ENCODE results near the gene FAM149B1. TPM values are rescaled to one million over a fixed set of nuclear protein-coding genes. Genes with fewer than 3 reads are reported as not detected.

Gene FAM149B1
- polyA plus RNA-seq, 1 experiment: 42.9 TPM

DNA sequence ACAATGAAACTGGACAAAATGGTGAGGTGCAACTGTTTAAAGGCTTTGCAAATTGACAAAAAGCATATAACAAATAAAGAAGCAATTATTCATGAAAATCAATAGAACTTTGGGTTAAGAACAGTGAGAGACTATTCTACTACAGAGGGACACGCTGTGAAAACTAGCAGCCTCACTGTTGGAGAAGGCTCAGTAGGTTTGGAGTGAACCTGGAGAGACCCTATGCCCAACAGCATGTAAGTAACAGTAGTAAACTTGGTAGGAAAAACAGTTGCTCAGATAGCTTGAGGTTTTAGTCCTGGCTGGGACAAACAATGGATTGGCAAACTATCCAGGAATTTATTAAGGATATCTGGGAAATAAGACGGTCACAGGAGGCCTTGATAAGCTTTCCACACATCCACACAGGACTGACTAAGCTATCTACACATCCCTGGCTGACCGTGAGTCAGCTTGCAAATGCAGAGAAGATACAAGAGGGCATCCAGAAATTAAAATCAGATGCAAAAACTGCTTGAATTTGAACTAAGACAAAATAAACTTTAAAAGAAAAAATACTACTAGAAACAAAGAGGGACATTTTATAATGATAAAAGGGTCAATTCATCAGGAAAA, 15.9 kb downstream of the FAM149B1 start:
- ChIA-PET POLR2A (no interaction called here), CTCF (interaction anchor here (1.2 kb wide), 1 partner anchor 24 kb away, joined by 3 read pairs; no protein-coding TSS in a partner anchor)
- Histone ChIP-seq H3K27ac (ENCODE audit: low read depth, low read length) (no peak overlapping the region), H3K4me3 (ENCODE audit: low read depth, low read length) (no peak overlapping the region), H3K27me3 (ENCODE audit: control insufficient read depth, insufficient read depth, low read length) (no peaks in the 10 kb centered on the region), H3K9me3 (ENCODE audit: control insufficient read depth, insufficient read depth, low read length) (no peaks in the 10 kb centered on the region)
- no peak for TF ChIP-seq CTCF (IDR thresholded peaks at IDR 0.05; ENCODE audit: low read depth, low read length)
- no peak for DNase-seq (ENCODE audit: low read depth, low spot score)

DNA sequence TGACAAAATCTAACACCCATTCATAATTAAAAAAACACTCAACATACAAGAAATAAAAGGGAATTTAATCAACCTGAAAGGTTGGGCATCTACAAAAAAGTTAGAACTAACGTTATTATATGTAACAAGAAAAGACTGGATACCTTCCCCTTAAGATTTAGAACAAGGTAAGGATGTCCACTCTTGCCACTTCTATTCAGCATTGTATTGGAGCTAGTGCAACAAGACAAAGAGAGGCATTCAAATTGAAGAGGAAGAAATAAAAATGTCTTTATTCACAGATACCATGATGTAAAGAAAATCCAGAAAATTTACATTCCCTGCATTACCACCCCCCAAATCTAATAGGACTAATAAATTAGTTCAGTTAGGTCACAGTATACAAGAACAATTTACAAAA, 18.3 kb downstream of the FAM149B1 start:
- Histone ChIP-seq H3K27me3 (ENCODE audit: control insufficient read depth, insufficient read depth, low read length) (no peaks in the 10 kb centered on the region), H3K4me3 (ENCODE audit: low read depth, low read length) (no peak overlapping the region), H3K27ac (ENCODE audit: low read depth, low read length) (no peak overlapping the region), H3K9me3 (ENCODE audit: control insufficient read depth, insufficient read depth, low read length) (no peaks in the 10 kb centered on the region)
- no peak for TF ChIP-seq CTCF (IDR thresholded peaks at IDR 0.05; ENCODE audit: low read depth, low read length)
- CTCF ChIA-PET: no interaction called here
- no peak for DNase-seq (ENCODE audit: low read depth, low spot score)
- POLR2A ChIA-PET: no interaction called here

DNA sequence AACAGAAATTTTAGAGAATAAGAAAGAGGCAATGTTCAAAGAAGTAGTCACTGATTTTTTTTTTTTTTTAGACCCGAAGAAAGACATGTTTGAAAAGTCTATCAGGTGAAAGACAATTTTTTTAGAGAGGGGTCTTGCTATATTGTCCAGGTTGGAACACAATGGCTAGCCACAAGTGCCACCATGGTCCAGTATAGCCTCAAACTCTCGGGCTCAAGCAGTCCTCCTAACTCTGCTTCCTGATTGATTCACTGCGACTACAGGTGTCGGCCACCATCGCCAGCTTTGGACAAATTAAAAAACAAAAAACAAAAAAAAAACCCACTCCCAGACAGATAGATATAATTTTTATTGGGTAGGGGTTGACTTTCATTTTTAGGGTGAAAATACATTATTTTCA, 22.3 kb downstream of the FAM149B1 start:
- no peaks in the 10 kb centered on the region for H3K9me3 ChIP-seq (ENCODE audit: control insufficient read depth, insufficient read depth, low read length)
- no peak for TF ChIP-seq CTCF (IDR thresholded peaks at IDR 0.05; ENCODE audit: low read depth, low read length)
- no peak overlapping the region for H3K27ac ChIP-seq (ENCODE audit: low read depth, low read length)
- H3K4me3 ChIP-seq (ENCODE audit: low read depth, low read length): no peak overlapping the region
- ChIA-PET CTCF (no interaction called here), POLR2A (no interaction called here)
- H3K27me3 ChIP-seq (ENCODE audit: control insufficient read depth, insufficient read depth, low read length): no peaks in the 10 kb centered on the region
- no peak for DNase-seq (ENCODE audit: low read depth, low spot score)

DNA sequence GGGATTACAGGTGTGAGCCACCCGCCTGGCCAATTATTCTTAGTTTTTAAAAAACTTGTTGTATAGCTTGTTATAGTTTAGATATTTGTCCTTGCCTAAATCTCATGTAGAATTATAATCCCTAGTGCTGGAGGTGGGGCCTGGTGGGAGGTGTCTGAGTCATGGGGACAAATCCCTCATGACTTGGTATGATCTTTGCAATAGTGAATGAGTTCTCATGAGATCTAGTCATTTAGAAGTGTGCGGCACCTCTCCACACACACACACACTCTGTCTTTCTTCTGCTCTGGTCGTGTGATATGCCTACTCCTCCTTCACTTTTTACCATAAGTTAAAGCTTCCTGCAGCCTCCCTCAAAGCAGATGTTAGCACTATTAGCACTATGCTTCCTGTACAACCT, 37.2 kb downstream of the FAM149B1 start:
- no peak for DNase-seq (ENCODE audit: low read depth, low spot score)
- H3K27ac ChIP-seq (ENCODE audit: low read depth, low read length): no peak overlapping the region
- H3K4me3 ChIP-seq (ENCODE audit: low read depth, low read length): no peak overlapping the region
- POLR2A ChIA-PET: no interaction called here
- no peaks in the 10 kb centered on the region for H3K27me3 ChIP-seq (ENCODE audit: control insufficient read depth, insufficient read depth, low read length)
- H3K9me3 ChIP-seq (ENCODE audit: control insufficient read depth, insufficient read depth, low read length): peaks cover 4% of the 10 kb centered on the region; the same call in 1 of the 2 replicates
- CTCF ChIA-PET: no interaction called here
- TF ChIP-seq CTCF (IDR thresholded peaks at IDR 0.05; ENCODE audit: low read depth, low read length): no peak

DNA sequence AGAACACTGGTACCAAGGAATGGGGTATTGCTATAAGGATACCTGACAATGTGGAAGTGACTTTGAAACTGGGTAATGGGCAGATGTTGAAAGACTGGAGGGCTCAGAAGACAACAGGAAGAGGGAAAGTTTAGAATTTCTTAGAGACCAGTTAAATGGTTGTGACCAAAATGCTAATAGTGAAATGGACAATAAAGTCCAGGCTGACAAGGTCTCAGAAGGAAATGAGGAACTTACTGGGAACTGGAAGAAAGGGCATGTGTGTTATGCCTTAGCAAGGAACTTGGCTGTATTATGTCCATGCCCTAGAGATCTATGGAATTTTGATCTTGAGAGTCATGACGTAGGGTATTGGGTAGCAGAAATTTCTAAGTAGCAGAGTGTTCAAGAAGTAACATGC, 38.0 kb downstream of the FAM149B1 start:
- ChIA-PET CTCF (no interaction called here), POLR2A (no interaction called here)
- H3K9me3 ChIP-seq (ENCODE audit: control insufficient read depth, insufficient read depth, low read length): peaks cover 4% of the 10 kb centered on the region; the same call in 1 of the 2 replicates
- no peak for DNase-seq (ENCODE audit: low read depth, low spot score)
- no peak overlapping the region for H3K4me3 ChIP-seq (ENCODE audit: low read depth, low read length)
- H3K27me3 ChIP-seq (ENCODE audit: control insufficient read depth, insufficient read depth, low read length): no peaks in the 10 kb centered on the region
- H3K27ac ChIP-seq (ENCODE audit: low read depth, low read length): no peak overlapping the region
- no peak for TF ChIP-seq CTCF (IDR thresholded peaks at IDR 0.05; ENCODE audit: low read depth, low read length)
